Dedifferentiated amniotic fluid mesenchymal stem cell (primary cell): ENCODE results near the gene IL36G.
"Not testable (repeated sequence)": the region's sequence is repeated elsewhere in the genome, so short reads cannot be mapped to it uniquely, and the experiment has no call there.

Experiments used
- DNase-seq: peaks from one replicate; pipeline ENCODE4 v3.0.0-alpha.2; 2016; ENCODE audit errors: extremely low spot score

The IL36G gene

DNA sequence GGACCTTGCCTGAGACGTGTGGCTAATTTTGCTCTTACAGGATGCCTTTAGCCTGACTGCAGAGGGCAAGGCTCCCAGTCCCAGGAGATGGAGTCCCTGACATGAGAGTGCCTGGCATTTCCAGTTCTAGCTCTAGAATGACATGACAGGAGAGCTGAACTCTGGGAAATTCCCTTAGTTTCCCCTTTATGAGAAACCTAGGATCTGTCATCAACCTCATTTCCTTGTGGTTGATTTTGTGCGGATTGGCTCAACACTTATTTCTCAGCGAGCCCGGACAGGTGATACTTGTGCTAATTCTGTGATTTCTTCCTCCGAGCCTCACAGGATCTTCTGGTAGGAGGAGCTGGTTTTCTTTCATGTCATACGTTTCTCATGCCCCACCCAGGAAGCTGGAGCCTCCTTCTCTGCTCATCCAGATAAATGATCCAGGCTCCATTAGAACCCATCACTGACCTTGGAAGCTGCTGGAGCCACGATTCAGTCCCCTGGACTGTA lies at the start of gene IL36G:
TSS of gene IL36G (plus strand) at position 448 of the 498 bp plus-strand sequence. CDS start 633 bp downstream, outside the sequence.
- no peak for DNase-seq

DNA sequence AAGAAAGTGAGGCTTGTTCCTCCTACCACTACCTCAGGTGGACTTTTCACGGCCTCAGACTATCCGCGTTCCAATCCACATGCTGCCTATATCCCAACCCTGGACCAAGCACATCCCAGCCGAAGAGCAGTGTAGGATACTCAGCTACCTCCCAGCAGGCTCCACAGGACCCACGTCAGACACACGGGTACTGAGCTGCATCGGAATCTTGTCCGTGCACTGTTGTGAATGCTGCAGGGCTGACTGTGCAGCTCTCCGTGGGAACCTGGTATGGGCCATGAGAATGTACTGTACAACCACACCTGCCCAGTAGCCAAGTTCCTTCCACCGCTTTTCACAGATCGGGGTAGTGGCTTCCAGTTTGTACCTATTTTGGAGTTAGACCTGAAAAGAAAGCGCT lies 44.5 kb upstream of the IL36G start:
- no peak for DNase-seq

DNA sequence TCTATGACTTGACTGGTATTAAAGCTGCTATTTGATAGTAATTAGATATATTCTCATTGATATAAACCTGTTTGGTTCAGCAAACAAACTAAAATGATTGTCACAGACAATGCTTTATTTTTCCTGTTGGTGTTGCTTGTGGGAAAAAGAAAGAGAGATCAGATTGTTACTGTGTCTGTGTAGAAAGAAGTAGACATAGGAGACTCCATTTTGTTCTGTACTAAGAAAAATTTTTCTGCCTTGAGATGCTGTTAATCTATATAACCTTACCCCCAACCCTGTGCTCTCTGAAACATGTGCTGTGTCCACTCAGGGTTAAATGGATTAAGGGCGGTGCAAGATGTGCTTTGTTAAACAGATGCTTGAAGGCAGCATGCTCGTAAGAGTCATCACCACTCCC lies 43.7 kb upstream of the IL36G start:
- DNase-seq, result not testable (repeated sequence)

DNA sequence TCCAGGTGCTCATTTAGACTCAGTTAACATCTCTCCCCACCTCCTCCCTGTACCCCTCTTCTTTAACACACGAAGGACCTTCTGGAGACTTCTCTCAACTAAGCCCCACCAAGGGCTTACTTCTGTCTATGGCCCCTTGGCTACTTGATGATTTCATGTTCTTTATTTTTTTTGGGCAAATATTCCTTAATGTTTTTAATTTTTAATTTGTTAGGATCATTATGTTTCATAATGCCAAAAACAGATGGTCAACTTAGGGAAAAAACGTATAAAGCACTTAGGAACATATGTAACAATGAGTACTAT lies 40.9 kb upstream of the IL36G start:
- no peak for DNase-seq

DNA sequence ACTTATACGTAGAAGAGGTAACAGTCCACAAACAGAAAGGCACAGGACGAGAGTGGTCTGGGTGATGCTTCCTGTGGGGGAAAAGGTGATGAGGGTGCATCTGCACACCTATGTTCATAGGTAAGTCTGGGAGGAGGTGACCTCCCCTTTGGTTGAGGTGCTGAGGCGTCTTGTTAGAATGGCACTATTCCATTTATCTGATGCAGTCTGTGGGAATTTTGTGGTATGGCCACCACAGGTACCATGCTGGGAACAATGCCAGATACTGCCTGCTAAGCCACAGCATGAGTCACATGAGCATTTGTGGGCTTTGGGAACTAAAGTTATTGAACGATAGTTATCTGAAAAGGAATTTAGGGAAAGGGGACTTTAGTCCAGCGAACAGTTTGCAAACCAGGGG lies 38.9 kb upstream of the IL36G start:
- no peak for DNase-seq

DNA sequence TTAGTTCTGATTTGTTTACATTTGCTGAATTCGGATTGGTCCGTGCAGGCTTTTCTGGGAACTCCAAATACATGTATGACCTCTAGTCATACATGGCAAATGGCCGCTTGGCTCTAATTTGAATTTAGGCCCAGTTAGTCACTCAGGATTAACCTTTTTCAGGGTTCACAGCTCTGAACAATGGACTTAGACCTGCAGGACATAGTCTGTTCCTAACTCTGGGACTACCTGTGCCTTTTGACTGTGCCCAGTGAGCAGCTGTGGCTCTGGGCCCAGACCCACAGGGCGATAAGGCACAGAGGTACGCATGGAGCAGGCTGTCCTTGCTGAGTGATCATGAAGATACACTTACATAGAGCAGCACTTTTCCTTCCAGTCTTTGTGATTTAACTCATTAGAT lies 38.4 kb upstream of the IL36G start:
- DNase-seq, result no peak

DNA sequence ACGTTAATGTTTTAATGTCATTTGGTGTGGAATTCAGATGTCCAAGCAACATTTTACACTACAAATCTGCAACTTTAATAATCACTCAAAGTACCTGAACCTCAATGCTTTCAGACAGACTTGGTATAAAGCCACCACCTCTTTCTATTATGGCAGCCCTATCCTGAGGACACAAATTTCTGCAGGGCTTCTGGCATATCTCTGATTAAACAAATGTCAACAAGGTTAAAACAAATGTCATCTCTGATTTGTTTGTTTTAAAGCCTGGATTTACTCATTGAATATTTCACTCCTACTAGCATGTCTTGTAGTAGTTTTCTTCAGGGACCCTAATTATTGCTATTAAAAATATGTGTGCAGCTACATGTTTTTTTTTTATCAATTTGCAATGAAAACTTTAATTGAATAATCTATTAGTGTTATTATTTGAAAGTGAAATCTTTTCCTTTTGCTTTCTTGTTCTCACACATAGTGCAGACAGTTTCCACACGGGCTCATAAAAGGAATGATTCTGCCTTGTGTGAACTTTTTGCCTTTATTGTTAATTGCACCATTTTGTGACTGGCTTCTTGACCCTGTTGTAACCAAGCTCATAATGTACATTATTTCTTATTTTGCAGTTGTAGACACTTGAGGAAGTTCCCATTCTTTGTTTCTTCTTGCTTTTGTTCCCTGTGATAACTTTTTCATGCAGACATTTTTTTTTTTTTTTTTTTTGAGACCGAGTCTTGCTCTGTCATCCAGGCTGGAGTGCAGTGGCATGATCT lies 36.8 kb upstream of the IL36G start:
- no peak for DNase-seq

DNA sequence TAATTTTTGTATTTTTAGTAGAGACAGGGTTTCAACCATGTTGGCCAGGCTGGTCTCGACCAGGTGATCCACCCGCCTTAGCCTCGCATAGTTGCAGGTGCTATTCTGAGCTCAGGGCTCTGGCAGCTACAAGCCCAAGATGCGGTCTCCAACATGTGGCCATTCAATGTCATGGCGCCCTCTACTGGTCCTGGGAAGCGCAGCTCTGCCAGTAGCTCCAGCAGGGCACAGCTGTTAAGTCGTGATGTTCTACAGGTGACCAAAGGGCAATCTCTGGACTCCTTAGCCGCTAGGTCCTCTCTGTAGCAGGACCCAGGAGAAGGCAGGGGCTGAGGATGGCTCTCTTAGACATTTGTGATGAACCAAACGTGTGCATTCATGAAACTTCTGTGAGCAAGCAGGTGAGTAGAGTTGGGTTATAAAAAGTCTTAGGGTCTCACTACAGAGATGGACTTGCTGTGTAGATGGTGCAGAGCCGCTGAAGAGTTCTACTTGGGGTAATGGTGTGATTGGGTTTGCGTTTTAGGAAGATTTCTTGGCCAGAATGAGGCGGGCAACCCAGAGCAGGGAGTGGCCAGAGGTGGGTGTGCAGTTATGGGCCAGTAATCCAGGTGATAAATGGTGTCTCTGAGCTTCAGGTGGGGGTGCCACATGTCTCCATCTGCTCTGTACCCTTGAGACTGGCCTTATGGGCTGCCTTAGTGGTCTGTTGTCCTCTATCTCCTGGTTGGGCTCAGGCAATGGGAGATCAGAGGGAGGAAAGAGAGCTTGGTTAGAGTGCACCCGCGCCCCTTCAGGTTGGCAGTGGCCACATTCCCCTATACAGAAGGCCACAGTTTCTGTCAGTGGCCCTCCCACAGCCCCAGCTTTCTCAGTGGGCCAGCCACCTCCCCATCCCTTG lies 35.8 kb upstream of the IL36G start:
- DNase-seq, result peak; percentile 55

DNA sequence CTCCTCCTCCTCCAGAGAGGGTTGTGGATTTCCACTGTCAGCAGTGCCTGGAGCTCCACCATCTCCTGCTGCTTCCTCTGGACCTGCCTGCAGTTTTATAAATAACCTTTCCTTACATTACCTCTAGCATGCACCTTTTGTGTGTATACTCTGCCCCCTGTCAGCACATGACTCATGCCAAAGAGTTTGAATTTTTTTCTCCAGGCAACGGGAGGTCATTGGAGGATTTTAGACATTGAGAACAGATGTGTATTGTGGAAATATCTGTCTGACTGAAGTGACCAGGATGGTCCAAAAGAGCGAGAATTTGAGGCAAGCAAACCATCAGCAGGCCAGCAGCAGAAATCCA lies 35.2 kb upstream of the IL36G start:
- DNase-seq, result no peak

DNA sequence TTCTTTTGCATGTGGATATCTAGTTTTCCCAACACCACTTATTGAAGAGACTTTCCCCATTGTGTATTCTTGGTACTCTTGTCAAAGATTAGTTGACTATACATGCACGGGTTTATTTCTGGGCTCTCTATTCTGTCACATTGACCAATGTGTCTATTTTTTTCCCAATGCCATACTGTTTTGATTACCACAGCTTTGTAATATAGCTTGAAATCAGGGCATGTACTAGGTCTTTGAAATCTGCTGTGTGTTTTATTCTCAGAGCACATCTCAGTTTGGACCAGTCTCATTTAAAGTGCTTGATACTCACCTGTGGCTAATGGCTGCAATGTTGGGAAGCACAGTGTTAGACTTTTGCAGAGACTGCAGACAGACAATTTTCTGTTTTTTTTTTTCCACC lies 32.8 kb upstream of the IL36G start:
- DNase-seq, result no peak

DNA sequence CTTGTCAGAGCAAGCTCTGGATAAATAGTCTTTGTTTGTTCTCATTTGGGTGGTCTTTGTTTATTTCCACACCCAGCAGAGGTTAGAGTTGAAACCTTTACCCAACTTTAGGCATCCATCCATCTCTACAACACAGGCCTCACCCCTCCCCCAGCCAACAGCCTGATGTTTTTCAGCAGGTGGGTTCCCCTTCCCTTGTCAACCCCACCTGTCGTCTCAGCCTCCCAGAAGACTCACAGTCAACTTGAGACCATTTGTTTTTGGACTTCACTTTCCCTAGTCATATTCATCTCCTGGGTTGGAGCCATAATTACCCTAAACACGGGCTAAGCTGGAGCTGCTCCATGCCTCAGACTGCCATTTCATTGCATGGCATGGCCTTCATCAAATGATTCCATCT lies 31.7 kb upstream of the IL36G start:
- no peak for DNase-seq

DNA sequence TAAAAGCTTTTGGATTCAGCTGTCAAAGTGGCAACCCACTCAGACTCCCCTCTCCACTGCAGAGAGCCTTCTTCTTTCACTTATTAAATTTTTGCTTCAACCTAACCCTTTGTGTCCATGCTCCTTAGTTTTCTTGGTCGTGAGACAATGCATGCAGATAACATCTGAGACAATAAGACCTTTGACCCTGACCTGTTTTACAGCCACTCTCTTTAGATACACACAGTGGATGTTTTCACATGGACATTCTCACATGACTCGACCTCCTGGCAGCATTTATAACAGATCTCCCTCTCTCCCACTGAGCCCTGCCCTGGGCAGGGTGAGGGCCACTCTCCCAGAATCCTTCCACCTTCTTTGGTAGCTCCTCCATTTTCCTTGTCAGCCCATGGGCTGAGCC lies 30.4 kb upstream of the IL36G start:
- no peak for DNase-seq

DNA sequence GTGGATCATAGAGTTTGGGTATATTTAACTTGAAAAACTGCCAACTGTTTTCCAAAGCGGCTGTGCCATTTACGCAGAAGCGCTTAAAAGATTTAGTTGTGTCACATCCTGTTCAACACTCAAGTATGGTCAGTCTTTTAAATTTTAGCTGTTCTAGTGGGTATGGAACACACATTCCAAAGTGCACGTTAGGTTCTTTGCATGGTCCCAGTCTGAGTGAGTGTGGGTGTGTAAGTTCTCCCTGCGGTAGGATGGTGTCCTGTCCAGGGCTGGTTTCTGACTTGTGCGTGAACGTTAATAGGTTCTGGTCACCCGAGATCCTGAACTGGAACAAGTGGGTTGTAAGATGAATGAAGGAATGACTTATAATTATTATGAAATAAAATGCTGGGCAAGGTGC lies 28.4 kb upstream of the IL36G start:
- no peak for DNase-seq

DNA sequence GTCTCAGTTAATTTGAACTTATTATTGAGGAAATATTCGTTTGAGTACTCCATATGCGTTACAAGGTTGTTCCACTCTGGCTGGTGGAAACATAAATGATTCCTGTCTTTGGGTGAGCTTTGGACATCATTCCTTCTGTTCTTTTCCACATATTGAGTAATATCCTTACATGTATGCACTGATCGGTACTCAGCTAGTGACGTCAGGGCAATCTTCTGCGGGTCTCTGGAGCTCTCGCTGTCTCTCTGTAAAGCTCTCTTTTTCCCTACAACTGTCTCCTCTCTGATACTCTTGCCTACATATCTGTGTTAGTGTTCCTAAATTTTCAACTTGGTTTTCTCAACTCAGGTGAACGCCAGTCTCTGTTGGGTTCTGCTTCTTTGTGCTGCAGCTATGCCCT lies 23.4 kb upstream of the IL36G start:
- DNase-seq, result no peak

DNA sequence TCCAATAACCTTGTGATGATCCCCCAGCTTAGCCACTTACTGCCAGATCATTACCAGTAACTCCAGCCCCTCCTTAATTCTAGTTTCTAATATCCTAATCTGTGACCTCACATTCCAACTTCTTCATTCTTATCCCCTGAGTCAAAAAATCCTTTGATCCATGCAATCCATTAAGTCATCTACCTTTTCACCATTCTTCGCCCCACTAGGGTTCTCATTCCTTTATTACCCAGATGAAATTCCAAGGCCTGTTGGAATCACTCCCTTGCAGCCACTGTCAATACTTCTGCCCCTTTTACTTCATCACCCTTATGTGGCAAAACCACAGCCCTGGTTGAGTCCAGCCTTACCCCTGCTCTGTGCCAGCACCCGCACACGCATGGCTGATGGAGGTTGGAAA lies 20.3 kb upstream of the IL36G start:
- DNase-seq, result no peak

DNA sequence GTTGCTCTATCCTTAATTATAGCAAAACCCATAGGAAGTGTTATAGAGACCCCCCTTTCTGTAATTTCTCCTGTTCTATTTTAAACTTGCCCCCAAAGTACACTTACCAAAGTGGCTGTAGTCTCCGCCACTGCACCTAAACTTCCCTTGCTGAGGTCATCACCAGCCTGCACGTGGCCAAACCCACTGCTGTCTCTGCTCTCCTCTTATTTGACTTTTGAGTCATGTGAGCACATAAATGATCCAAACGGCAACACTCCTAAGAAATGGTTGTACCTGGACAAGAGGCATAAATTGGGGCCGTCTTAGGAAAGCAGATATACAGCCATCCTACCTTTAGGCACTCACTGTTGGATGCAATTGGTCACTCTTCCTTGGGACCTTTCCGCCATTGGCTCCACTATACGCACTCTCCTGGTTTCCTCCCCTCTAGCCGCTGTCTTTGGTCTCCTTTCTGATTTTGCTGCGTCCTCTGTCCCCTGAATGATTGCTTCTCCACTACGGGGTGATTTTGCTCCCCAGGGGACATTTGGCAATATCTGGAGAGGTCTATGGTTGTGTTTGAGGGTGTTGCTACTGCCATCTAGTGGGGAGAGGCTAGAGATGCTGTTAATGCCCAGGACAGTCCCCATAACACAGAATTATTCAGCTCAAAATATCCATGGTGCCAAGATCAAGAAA lies 19.2 kb upstream of the IL36G start:
- peak; percentile 56 for DNase-seq

DNA sequence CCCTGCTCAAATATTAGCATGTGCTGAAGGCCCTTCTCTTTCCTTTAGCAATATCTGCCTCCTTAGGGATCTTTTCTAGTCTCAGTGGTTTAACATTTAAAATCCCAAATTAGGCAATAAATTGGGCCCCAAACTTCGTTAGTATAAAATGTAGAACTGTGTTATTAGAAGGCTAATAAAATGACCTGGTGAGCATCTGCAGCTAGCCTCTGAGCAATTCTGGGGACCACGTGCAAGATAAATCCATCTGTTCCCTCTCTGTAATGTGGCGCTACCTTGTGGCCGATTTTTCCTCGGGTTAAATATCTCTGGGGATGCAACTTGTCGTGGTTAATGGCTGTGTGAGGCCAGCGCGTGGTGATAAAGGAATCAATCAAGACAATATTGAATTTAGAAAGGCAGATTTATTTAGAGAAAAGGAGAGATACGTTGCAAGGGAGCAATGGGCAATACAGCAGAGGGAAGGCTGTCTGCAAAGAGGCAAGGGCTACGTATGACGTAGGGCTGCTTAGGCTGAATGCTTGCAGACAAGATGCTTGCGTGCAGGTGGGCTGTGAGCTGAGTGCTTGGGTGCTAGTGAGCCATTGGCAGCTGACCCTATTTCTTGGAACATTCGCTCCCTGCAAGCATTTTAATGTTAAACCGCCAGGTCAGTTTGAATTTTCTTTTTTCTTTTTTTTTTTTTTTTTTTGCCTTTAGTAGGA lies 18.5 kb upstream of the IL36G start:
- no peak for DNase-seq

DNA sequence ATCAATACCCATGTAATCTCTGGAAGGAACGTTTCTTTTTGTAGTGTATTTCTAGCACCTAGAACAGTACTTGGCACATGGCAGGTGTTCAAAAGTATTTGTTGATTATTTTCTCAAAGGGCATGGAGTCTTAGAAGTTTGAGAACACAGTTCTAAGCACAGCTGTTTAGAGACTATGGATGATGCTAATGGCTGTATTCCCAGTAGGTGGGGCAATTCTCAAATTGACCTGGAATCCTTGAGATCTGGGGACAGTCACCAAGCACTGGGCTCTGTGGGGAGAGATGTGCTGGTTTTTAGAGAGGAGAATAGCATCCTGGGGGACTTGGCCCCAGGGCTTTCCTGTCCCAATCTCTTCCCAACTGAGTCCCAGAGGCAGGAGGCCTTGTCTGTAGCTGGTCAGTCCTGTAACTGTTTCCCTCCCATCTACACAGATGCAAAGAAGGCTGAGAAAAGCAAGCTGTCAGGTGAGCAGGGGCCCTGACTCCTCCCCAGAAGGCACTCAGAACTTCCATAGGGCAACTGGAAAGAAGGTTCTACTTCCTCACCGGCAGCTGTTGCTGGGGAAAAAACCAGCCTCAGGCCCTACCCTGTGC lies 17.5 kb upstream of the IL36G start:
- DNase-seq, result no peak

DNA sequence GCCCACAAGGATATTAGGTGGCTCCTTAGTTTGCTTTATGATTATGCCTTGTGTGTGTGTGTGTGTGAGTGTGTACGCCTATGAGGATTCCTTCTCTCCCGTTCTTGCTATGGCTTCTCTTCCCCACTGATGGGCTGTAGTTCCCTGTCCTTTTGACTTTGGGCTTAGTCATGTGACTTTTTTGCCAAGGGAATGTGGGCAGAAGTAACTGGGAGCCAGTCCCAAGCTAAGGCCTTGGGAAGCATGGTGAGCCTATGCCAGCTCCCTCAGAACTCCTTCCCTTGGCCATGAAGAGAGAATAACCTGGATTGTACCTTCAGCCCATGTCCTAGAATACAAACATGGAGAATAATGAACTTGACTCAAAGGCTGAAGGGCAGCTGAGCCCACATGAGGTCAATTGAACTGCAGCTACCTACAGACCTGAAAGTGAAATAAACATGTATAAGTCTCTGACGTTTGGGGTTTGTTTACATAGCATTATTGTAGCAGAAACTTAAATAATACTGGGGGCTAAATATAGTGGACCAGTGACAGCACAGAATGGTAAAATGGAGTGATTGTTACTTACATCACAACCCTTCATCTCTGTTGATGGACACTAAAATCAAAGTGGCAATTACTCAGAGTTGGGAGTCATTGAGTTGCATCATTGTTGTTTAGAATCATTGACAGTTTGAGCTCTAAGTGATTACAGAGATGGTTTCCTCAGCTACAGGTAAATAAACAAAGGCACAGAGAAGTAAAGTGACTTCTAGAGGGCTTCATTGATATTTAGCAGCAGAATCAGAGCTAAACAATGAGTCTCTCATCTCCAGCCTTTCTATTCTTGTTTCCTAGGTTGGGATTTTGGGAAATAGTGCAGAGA lies 15.3 kb upstream of the IL36G start:
- no peak for DNase-seq

DNA sequence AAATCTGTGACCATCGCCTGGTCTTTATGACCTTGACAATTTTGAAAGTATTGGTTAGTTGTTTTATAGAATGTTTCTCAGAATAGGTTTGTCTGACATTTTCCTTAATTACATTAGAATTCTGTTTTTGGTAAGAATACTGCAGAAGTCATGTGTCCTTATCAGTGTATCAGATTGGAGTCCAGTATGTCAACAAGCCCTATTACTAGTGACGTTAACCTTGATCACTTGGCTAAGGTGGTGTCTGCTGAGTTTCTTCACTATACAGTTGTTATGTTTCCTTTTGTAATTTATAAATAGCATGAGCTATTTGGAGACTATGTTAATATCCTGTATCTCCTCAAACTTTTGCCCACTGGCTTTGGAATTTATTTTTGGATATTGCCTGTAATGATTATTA lies 10.8 kb upstream of the IL36G start:
- DNase-seq, result no peak
